Smooth muscle cell (in vitro differentiated cells): Measurements from ENCODE around the gene METTL17. TPM values are rescaled to one million over a fixed set of nuclear protein-coding genes. Genes with fewer than 3 reads are reported as not detected.
A peak's percentile ranks its signal among the peaks of the same experiment; 100 is the strongest.

Experiments
- DNase-seq: peaks from one replicate; lab custom pipeline; 2025; ENCODE audit not compliant: unreplicated experiment; lab: John Stamatoyannopoulos, UW
- H2AFZ ChIP-seq: fragments of 200-600 bp; sonication (generic); 2 replicates; pipeline ENCODE4 v1.6.0; 2016; ENCODE audit warnings: antibody characterized with exemption, low read depth, mild to moderate bottlenecking
- H3F3A ChIP-seq: fragments of 200-600 bp; sonication (generic); 2 replicates; pipeline ENCODE4 v1.6.0; 2017; ENCODE audit warnings: antibody characterized with exemption, low read depth
- H3K27ac ChIP-seq: fragments of 200-600 bp; sonication (generic); 2 replicates; pipeline ENCODE4 v1.5.1; 2016; ENCODE audit warnings: low read depth, mild to moderate bottlenecking
- H3K27me3 ChIP-seq: fragments of 200-600 bp; sonication (generic); 2 replicates; pipeline ENCODE4 v1.6.1; 2016; ENCODE audit warnings: low read depth, mild to moderate bottlenecking
- H3K36me3 ChIP-seq: fragments of 200-600 bp; sonication (generic); 2 replicates; pipeline ENCODE4 v1.5.1; 2016; ENCODE audit warnings: low read depth
- H3K4me1 ChIP-seq: fragments of 200-600 bp; sonication (generic); 2 replicates; pipeline ENCODE4 v1.5.1; 2016; ENCODE audit warnings: low read depth
- H3K4me2 ChIP-seq: fragments of 200-600 bp; sonication (generic); 2 replicates; pipeline ENCODE4 v1.6.0; 2016; ENCODE audit warnings: mild to moderate bottlenecking
- H3K4me3 ChIP-seq: fragments of 200-600 bp; sonication (generic); 2 replicates; pipeline ENCODE4 v1.5.1; 2016; ENCODE audit warnings: mild to moderate bottlenecking
- H3K79me2 ChIP-seq: fragments of 200-600 bp; sonication (generic); 2 replicates; pipeline ENCODE4 v1.6.0; 2016; ENCODE audit warnings: low read depth, mild to moderate bottlenecking
- H3K9ac ChIP-seq: fragments of 200-600 bp; sonication (generic); 2 replicates; pipeline ENCODE4 v1.6.0; 2016; ENCODE audit warnings: low read depth
- H3K9me3 ChIP-seq: fragments of 200-600 bp; sonication (generic); replicated peaks from 2 replicates; pipeline ENCODE4 v1.5.1; 2016; ENCODE audit warnings: low read depth
- H4K20me1 ChIP-seq: fragments of 200-600 bp; sonication (generic); 2 replicates; pipeline ENCODE4 v1.6.0; 2016; ENCODE audit warnings: low read depth
- CTCF ChIP-seq: fragments of 200-600 bp; sonication (generic); IDR thresholded peaks from 2 replicates; pipeline ENCODE4 v1.5.1; 2017; ENCODE audit warnings: borderline replicate concordance, mild to moderate bottlenecking, antibody characterized with exemption; ENCODE audit not compliant: insufficient read depth, poor library complexity, severe bottlenecking
- WGBS: methylation state at CpG from one replicate; pipeline ENCODE4 v1.1.7; 2016; ENCODE audit warnings: low lambda C conversion rate; 5-methylcytosine and 5-hydroxymethylcytosine counted together
- polyA plus RNA-seq: library from polyadenylated mRNA; unstranded; fragments of >200 nt; fragmentation: Nextera tagmentation; extraction: Ambion mirVana; gene quantifications from 2 replicates; pipeline ENCODE4 v1.2.1, GENCODE V29; 2016
- total RNA-seq: library from RNA; depleted of rRNA; stranded (reverse); fragments of >200 nt; gene quantifications from 2 replicates; pipeline ENCODE4 v1.2.3, GENCODE V29; 2014

The METTL17 gene
- total and polyA plus RNA-seq, 2 experiments from 2014 or later, result 46.5 to 96.3 TPM

- Histone ChIP-seq H3K4me1 (peaks cover 4% of the 10 kb centered on the region), H3K36me3 (no peaks in the 10 kb centered on the region), H4K20me1 (no peaks in the 10 kb centered on the region), H3K27me3 (no peaks in the 10 kb centered on the region), H3K9ac (peak within 1 kb of the TSS; percentile 71), H3F3A (no peaks in the 10 kb centered on the region), H2AFZ (no peak within 1 kb of the TSS), H3K27ac (peak within 1 kb of the TSS; percentile 86), H3K4me3 (no peak within 1 kb of the TSS), H3K4me2 (no peak within 1 kb of the TSS), H3K79me2 (no peaks in the 10 kb centered on the region), H3K9me3 (no peaks in the 10 kb centered on the region)
- DNase-seq, result no peak
- WGBS, result 58% methylated on average over 11 of the region's 11 CpGs
- no peak for TF ChIP-seq CTCF
Observed at GRCh38 chr14:21041676-21042433, 52.1 kb downstream of the METTL17 start, which contains the start of gene RNASE7. Gene RNASE7, plus strand, starts transcription at chr14:21042362. Its CDS starts 631 bp downstream, at chr14:21042993.

- Histone ChIP-seq H3K36me3 (no peaks in the 10 kb centered on the region), H3K4me1 (peaks cover 4% of the 10 kb centered on the region), H3K27me3 (no peaks in the 10 kb centered on the region), H3F3A (no peaks in the 10 kb centered on the region), H2AFZ (no peak overlapping the region), H4K20me1 (no peaks in the 10 kb centered on the region), H3K9ac (no peak overlapping the region), H3K79me2 (no peaks in the 10 kb centered on the region), H3K4me2 (no peak overlapping the region), H3K4me3 (no peak overlapping the region), H3K9me3 (no peaks in the 10 kb centered on the region), H3K27ac (no peak overlapping the region)
- WGBS, result 83% methylated on average over 8 of the region's 8 CpGs
- TF ChIP-seq CTCF, result no peak
- DNase-seq, result no peak
Observed at GRCh38 chr14:21042918-21043317, 53.1 kb downstream of the METTL17 start.

- no peak overlapping the region for H2AFZ ChIP-seq
- no peak overlapping the region for H3K4me2 ChIP-seq
- no peaks in the 10 kb centered on the region for H4K20me1 ChIP-seq
- no peaks in the 10 kb centered on the region for H3K27me3 ChIP-seq
- no peak overlapping the region for H3K9ac ChIP-seq
- no peaks in the 10 kb centered on the region for H3K9me3 ChIP-seq
- H3K79me2 ChIP-seq, result no peaks in the 10 kb centered on the region
- 88% methylated on average over 2 of the region's 2 CpGs for WGBS
- no peaks in the 10 kb centered on the region for H3F3A ChIP-seq
- no peak for TF ChIP-seq CTCF
- peaks cover 4% of the 10 kb centered on the region for H3K4me1 ChIP-seq
- H3K36me3 ChIP-seq, result no peaks in the 10 kb centered on the region
- no peak overlapping the region for H3K4me3 ChIP-seq
- DNase-seq, result no peak
- H3K27ac ChIP-seq, result no peak overlapping the region
Observed at GRCh38 chr14:21043387-21043973, 53.7 kb downstream of the METTL17 start.
